GM12864 (cell line): ENCODE results near the gene FAM53A.

Source experiments
- DNase-seq: peaks from one replicate; pipeline ENCODE4 v3.0.0-alpha.2; 2011; ENCODE audit warnings: low read depth
- H3K4me3 ChIP-seq: 2 replicates; pipeline ENCODE4 v1.5.1; 2011; ENCODE audit warnings: mild to moderate bottlenecking, low read depth, low read length, control low read depth
- CTCF ChIP-seq: IDR thresholded peaks from 2 replicates; pipeline ENCODE4 v1.5.1; 2011; ENCODE audit warnings: low read depth, mild to moderate bottlenecking, moderate library complexity, low read length, control low read depth, inconsistent platforms; ENCODE audit errors: missing control alignments

The FAM53A gene

GRCh38 chr4:1670279-1670678 is 13.8 kb downstream of the FAM53A start:
- TF ChIP-seq CTCF: no peak

GRCh38 chr4:1669850-1670249 is 14.3 kb downstream of the FAM53A start:
- H3K4me3 ChIP-seq: no peak overlapping the region
- TF ChIP-seq CTCF: no peak
- no peak for DNase-seq

More at GRCh38 chr4:1670279-1670678, 13.8 kb downstream of the FAM53A start:
- DNase-seq: no peak
- H3K4me3 ChIP-seq: no peak overlapping the region

GRCh38 chr4:1669270-1669669 is 14.8 kb downstream of the FAM53A start:
- no peak for TF ChIP-seq CTCF
- no peak for DNase-seq
- no peak overlapping the region for H3K4me3 ChIP-seq

GRCh38 chr4:1668488-1668840 is 15.6 kb downstream of the FAM53A start:
- TF ChIP-seq CTCF: no peak
- H3K4me3 ChIP-seq: no peak overlapping the region
- no peak for DNase-seq

GRCh38 chr4:1667273-1667672 is 16.8 kb downstream of the FAM53A start:
- TF ChIP-seq CTCF: no peak
- no peak for DNase-seq
- H3K4me3 ChIP-seq: no peak overlapping the region

- no peak for TF ChIP-seq CTCF
- H3K4me3 ChIP-seq: no peak overlapping the region
- no peak for DNase-seq
Observed at GRCh38 chr4:1666391-1666790, 17.7 kb downstream of the FAM53A start.

- no peak for DNase-seq
- no peak for TF ChIP-seq CTCF
- no peak overlapping the region for H3K4me3 ChIP-seq
Observed at GRCh38 chr4:1664141-1664540, 20.0 kb downstream of the FAM53A start.
